ENCODE data around the gene PDK1. TPM values are rescaled to one million over a fixed set of nuclear protein-coding genes. Genes with fewer than 3 reads are reported as not detected.
"Not testable (repeated sequence)": the region's sequence is repeated elsewhere in the genome, so short reads cannot be mapped to it uniquely, and the experiment has no call there.

The PDK1 gene
- total RNA-seq, 1 experiment from 2014 or later: 6.8 TPM

GRCh38 chr2:172592190-172592589, 36.3 kb downstream of the PDK1 start:
- peaks cover 14% of the 10 kb centered on the region for H3K36me3 ChIP-seq (ENCODE audit: insufficient read depth, low read length, poor library complexity, severe bottlenecking)
- BruUV-seq (replicated peaks); H3K4me3 ChIP-seq (ENCODE audit: low read depth, low read length, poor library complexity, severe bottlenecking); H3K27ac ChIP-seq (ENCODE audit: low read depth, low read length, poor library complexity, severe bottlenecking); H3K27me3 ChIP-seq (replicated peaks; ENCODE audit: insufficient read depth, low read depth, low read length, poor library complexity); DNase-seq (ENCODE audit: low spot score); H3K9me3 ChIP-seq (ENCODE audit: low read depth, low read length, poor library complexity, severe bottlenecking); H3K4me1 ChIP-seq (ENCODE audit: insufficient read depth, low read length, poor library complexity, severe bottlenecking); POLR2A ChIA-PET (ENCODE audit: low non-redundant PET); CTCF ChIA-PET: not testable (repeated sequence)
- intact Hi-C loops (cut with micrococcal nuclease; ENCODE audit: unreplicated experiment): loop anchor here (2.0 kb wide), 1 partner anchor 119 kb away; no protein-coding TSS in a partner anchor

- intact Hi-C loops (cut with micrococcal nuclease; ENCODE audit: unreplicated experiment): no loop called here
- Histone ChIP-seq H3K36me3 (ENCODE audit: insufficient read depth, low read length, poor library complexity, severe bottlenecking) (peaks cover 14% of the 10 kb centered on the region), H3K27ac (ENCODE audit: low read depth, low read length, poor library complexity, severe bottlenecking) (no peak overlapping the region), H3K4me1 (ENCODE audit: insufficient read depth, low read length, poor library complexity, severe bottlenecking) (no peaks in the 10 kb centered on the region), H3K27me3 (replicated peaks; ENCODE audit: insufficient read depth, low read depth, low read length, poor library complexity) (no peaks in the 10 kb centered on the region), H3K4me3 (ENCODE audit: low read depth, low read length, poor library complexity, severe bottlenecking) (no peak overlapping the region), H3K9me3 (ENCODE audit: low read depth, low read length, poor library complexity, severe bottlenecking) (no peaks in the 10 kb centered on the region)
- POLR2A ChIA-PET (ENCODE audit: low non-redundant PET): no interaction called here
- BruUV-seq (replicated peaks): TSS peak; percentile 11
- DNase-seq (ENCODE audit: low spot score): no peak
- no peak for TF ChIP-seq EZH2 (IDR thresholded peaks at IDR 0.05; ENCODE audit: borderline replicate concordance, low read depth, low read length, poor library complexity, severe bottlenecking)
- TF ChIP-seq CTCF (conservative IDR thresholded peaks at IDR 0.05; ENCODE audit: low read depth, low read length): no peak
- CTCF ChIA-PET: no interaction called here
Observed at GRCh38 chr2:172596776-172597175, 40.9 kb downstream of the PDK1 start.

- H3K36me3 ChIP-seq (ENCODE audit: insufficient read depth, low read length, poor library complexity, severe bottlenecking): peaks cover 14% of the 10 kb centered on the region
- intact Hi-C loops (cut with micrococcal nuclease; ENCODE audit: unreplicated experiment): no loop called here
- POLR2A ChIA-PET (ENCODE audit: low non-redundant PET): no interaction called here
- H3K4me1 ChIP-seq (ENCODE audit: insufficient read depth, low read length, poor library complexity, severe bottlenecking): no peaks in the 10 kb centered on the region
- CTCF ChIA-PET: no interaction called here
- DNase-seq (ENCODE audit: low spot score): no peak
- TF ChIP-seq CTCF (conservative IDR thresholded peaks at IDR 0.05; ENCODE audit: low read depth, low read length) (no peak), EZH2 (IDR thresholded peaks at IDR 0.05; ENCODE audit: borderline replicate concordance, low read depth, low read length, poor library complexity, severe bottlenecking) (no peak)
- BruUV-seq (replicated peaks): no TSS peak
- H3K27ac ChIP-seq (ENCODE audit: low read depth, low read length, poor library complexity, severe bottlenecking): no peak overlapping the region
- H3K27me3 ChIP-seq (replicated peaks; ENCODE audit: insufficient read depth, low read depth, low read length, poor library complexity): no peaks in the 10 kb centered on the region
- H3K4me3 ChIP-seq (ENCODE audit: low read depth, low read length, poor library complexity, severe bottlenecking): no peak overlapping the region
- H3K9me3 ChIP-seq (ENCODE audit: low read depth, low read length, poor library complexity, severe bottlenecking): no peaks in the 10 kb centered on the region
Observed at GRCh38 chr2:172597176-172597842, 41.4 kb downstream of the PDK1 start.

DNA sequence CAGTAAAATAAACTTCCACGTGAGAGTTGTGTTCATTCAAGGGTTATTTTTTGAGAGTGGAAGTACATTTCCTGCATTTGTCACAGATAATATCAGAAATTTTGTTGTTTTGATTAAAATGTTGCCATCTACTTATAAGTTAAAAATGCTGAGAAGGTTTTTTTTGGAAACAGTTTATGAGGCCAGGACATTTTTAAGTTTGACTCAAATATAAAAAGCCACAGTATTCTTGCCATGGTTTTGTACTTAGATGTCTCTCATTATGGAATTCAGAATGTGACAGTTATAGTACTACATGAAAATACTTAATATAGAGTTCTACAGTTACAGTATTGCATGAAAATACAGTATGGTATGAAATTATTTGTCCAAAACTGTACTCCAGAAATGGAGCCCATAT, 44.1 kb downstream of the PDK1 start:
- Histone ChIP-seq H3K27me3 (replicated peaks; ENCODE audit: insufficient read depth, low read depth, low read length, poor library complexity) (no peaks in the 10 kb centered on the region), H3K9me3 (ENCODE audit: low read depth, low read length, poor library complexity, severe bottlenecking) (no peaks in the 10 kb centered on the region), H3K4me1 (ENCODE audit: insufficient read depth, low read length, poor library complexity, severe bottlenecking) (no peaks in the 10 kb centered on the region), H3K27ac (ENCODE audit: low read depth, low read length, poor library complexity, severe bottlenecking) (no peak overlapping the region), H3K36me3 (ENCODE audit: insufficient read depth, low read length, poor library complexity, severe bottlenecking) (peaks cover 11% of the 10 kb centered on the region), H3K4me3 (ENCODE audit: low read depth, low read length, poor library complexity, severe bottlenecking) (no peak overlapping the region)
- CTCF ChIA-PET: no interaction called here
- no peak for TF ChIP-seq CTCF (conservative IDR thresholded peaks at IDR 0.05; ENCODE audit: low read depth, low read length)
- intact Hi-C loops (cut with micrococcal nuclease; ENCODE audit: unreplicated experiment): no loop called here
- POLR2A ChIA-PET (ENCODE audit: low non-redundant PET): no interaction called here
- no peak for DNase-seq (ENCODE audit: low spot score)
- BruUV-seq (replicated peaks): no TSS peak

All from A673 (cell line).